ENCODE results near the gene RAD51C. TPM values are rescaled to one million over a fixed set of nuclear protein-coding genes. Genes with fewer than 3 reads are reported as not detected.
"Not testable (repeated sequence)": the region's sequence is repeated elsewhere in the genome, so short reads cannot be mapped to it uniquely, and the experiment has no call there.

Gene RAD51C
- total RNA-seq, 1 donor from 2014 or later = 9.4 TPM

GRCh38 chr17:58741121-58741625 lies 48.8 kb downstream of the RAD51C start:
- no peaks in the 10 kb centered on the region for H3K36me3 Mint-ChIP-seq (ENCODE audit: low read depth, unreplicated experiment)
- H2AFZ ChIP-seq (ENCODE audit: low read depth, low read length) = no peak overlapping the region
- H3K4me1 Mint-ChIP-seq (ENCODE audit: low read depth, unreplicated experiment) = no peaks in the 10 kb centered on the region
- no peak overlapping the region for H3K9ac ChIP-seq (ENCODE audit: low read length)
- H3K9me3 Mint-ChIP-seq (ENCODE audit: unreplicated experiment) = no peaks in the 10 kb centered on the region
- H3K27me3 Mint-ChIP-seq (ENCODE audit: low read depth, unreplicated experiment) = no peaks in the 10 kb centered on the region
- no peak overlapping the region for H3K27ac Mint-ChIP-seq (ENCODE audit: unreplicated experiment)
- H3K36me3 ChIP-seq (ENCODE audit: insufficient read depth, low read length) = no peaks in the 10 kb centered on the region
- TF ChIP-seq EZH2 (IDR thresholded peaks at IDR 0.05; ENCODE audit: insufficient read depth, low read length) (no peak), CTCF (IDR thresholded peaks at IDR 0.05; ENCODE audit: insufficient read depth, low read depth, low read length) (no peak)
- no peaks in the 10 kb centered on the region for H4K20me1 ChIP-seq (ENCODE audit: insufficient read depth, low read length)
- H3K27me3 ChIP-seq (ENCODE audit: insufficient read depth, low read length) = no peaks in the 10 kb centered on the region
- H3K4me3 ChIP-seq (ENCODE audit: insufficient read depth, low read depth, low read length) = no peak overlapping the region
- DNase-seq (ENCODE audit: low read depth) (peak; percentile 18), FAIRE-seq (no peak)
- no peaks in the 10 kb centered on the region for H3K4me1 ChIP-seq (ENCODE audit: insufficient read depth, low read length)
- no peak overlapping the region for H3K4me3 Mint-ChIP-seq (ENCODE audit: unreplicated experiment)
- H3K27ac ChIP-seq (ENCODE audit: low read depth, low read length) = no peak overlapping the region
- no peak overlapping the region for H3K4me2 ChIP-seq (ENCODE audit: low read length)
- H3K79me2 ChIP-seq (ENCODE audit: insufficient read depth, low read length) = no peaks in the 10 kb centered on the region
- no peaks in the 10 kb centered on the region for H3K9me3 ChIP-seq (ENCODE audit: insufficient read depth, low read depth, low read length)

- Histone ChIP-seq H3K4me3 (ENCODE audit: insufficient read depth, low read depth, low read length) (no peak overlapping the region), H3K79me2 (ENCODE audit: insufficient read depth, low read length) (no peaks in the 10 kb centered on the region), H3K4me1 (ENCODE audit: insufficient read depth, low read length) (no peaks in the 10 kb centered on the region), H3K9me3 (ENCODE audit: insufficient read depth, low read depth, low read length) (no peaks in the 10 kb centered on the region), H4K20me1 (ENCODE audit: insufficient read depth, low read length) (no peaks in the 10 kb centered on the region), H3K36me3 (ENCODE audit: insufficient read depth, low read length) (no peaks in the 10 kb centered on the region), H3K27me3 (ENCODE audit: insufficient read depth, low read length) (no peaks in the 10 kb centered on the region), H3K4me2 (ENCODE audit: low read length) (no peak overlapping the region), H2AFZ (ENCODE audit: low read depth, low read length) (no peak overlapping the region), H3K27ac (ENCODE audit: low read depth, low read length) (no peak overlapping the region), H3K9ac (ENCODE audit: low read length) (no peak overlapping the region)
- no peaks in the 10 kb centered on the region for H3K9me3 Mint-ChIP-seq (ENCODE audit: unreplicated experiment)
- no peak overlapping the region for H3K4me3 Mint-ChIP-seq (ENCODE audit: unreplicated experiment)
- TF ChIP-seq CTCF (IDR thresholded peaks at IDR 0.05; ENCODE audit: insufficient read depth, low read depth, low read length) = no peak
- TF ChIP-seq EZH2 (IDR thresholded peaks at IDR 0.05; ENCODE audit: insufficient read depth, low read length) = no peak
- no peaks in the 10 kb centered on the region for H3K27me3 Mint-ChIP-seq (ENCODE audit: low read depth, unreplicated experiment)
- H3K4me1 Mint-ChIP-seq (ENCODE audit: low read depth, unreplicated experiment) = no peaks in the 10 kb centered on the region
- no peak for DNase-seq (ENCODE audit: low read depth)
- no peak for FAIRE-seq
- no peaks in the 10 kb centered on the region for H3K36me3 Mint-ChIP-seq (ENCODE audit: low read depth, unreplicated experiment)
- H3K27ac Mint-ChIP-seq (ENCODE audit: unreplicated experiment) = no peak overlapping the region
Observed at GRCh38 chr17:58747674-58748073, 55.3 kb downstream of the RAD51C start.

GRCh38 chr17:58749627-58750026 lies 57.2 kb downstream of the RAD51C start:
- H3K4me1 Mint-ChIP-seq (ENCODE audit: low read depth, unreplicated experiment); H4K20me1 ChIP-seq (ENCODE audit: insufficient read depth, low read length); H3K9me3 ChIP-seq (ENCODE audit: insufficient read depth, low read depth, low read length); H3K27me3 ChIP-seq (ENCODE audit: insufficient read depth, low read length); H3K36me3 Mint-ChIP-seq (ENCODE audit: low read depth, unreplicated experiment); H3K79me2 ChIP-seq (ENCODE audit: insufficient read depth, low read length); H3K9me3 Mint-ChIP-seq (ENCODE audit: unreplicated experiment); H3K27ac Mint-ChIP-seq (ENCODE audit: unreplicated experiment); H3K4me2 ChIP-seq (ENCODE audit: low read length); H3K27ac ChIP-seq (ENCODE audit: low read depth, low read length); H3K4me3 ChIP-seq (ENCODE audit: insufficient read depth, low read depth, low read length); FAIRE-seq; H3K36me3 ChIP-seq (ENCODE audit: insufficient read depth, low read length); H3K9ac ChIP-seq (ENCODE audit: low read length); H3K27me3 Mint-ChIP-seq (ENCODE audit: low read depth, unreplicated experiment); H3K4me3 Mint-ChIP-seq (ENCODE audit: unreplicated experiment); H3K4me1 ChIP-seq (ENCODE audit: insufficient read depth, low read length); DNase-seq (ENCODE audit: low read depth); H2AFZ ChIP-seq (ENCODE audit: low read depth, low read length): not testable (repeated sequence)
